HepG2 (cell line): ENCODE results near the gene CYSTM1. TPM values are rescaled to one million over a fixed set of nuclear protein-coding genes. Genes with fewer than 3 reads are reported as not detected.

Experiments used
- CBX1 ChIP-seq: IDR thresholded peaks from one replicate; pipeline ENCODE4 v1.6.1; 2016; ENCODE audit warnings: antibody characterized with exemption, low read depth
- CEBPB ChIP-seq: IDR thresholded peaks from 2 replicates; pipeline ENCODE4 v1.6.1; 2011; ENCODE audit warnings: low read depth, low read length, improper control_type of control experiment, borderline replicate concordance
- DMAP1 ChIP-seq: IDR thresholded peaks from 2 replicates; pipeline ENCODE4 v1.6.1; 2016
- ELF1 ChIP-seq: sonication (generic); formaldehyde crosslinking; IDR thresholded peaks from 2 replicates; pipeline ENCODE4 v1.4.0; 2020; ENCODE audit warnings: missing genetic modification reagents
- ERF ChIP-seq: IDR thresholded peaks from 2 replicates; pipeline ENCODE4 v1.6.1; 2018; ENCODE audit warnings: missing biosample characterization, missing genetic modification reagents
- FOXA1 ChIP-seq, 2 experiments: fragments of 450-650 bp in 1 of 2; sonication (generic) in 1 of 2; formaldehyde crosslinking in 1 of 2; IDR thresholded peaks; 2 replicates each; pipeline versions ENCODE4 v1.4.0 to v1.6.1; 2016 to 2020; ENCODE audit warnings: missing genetic modification reagents in 1 of 2
- GATAD2A ChIP-seq: IDR thresholded peaks from 2 replicates; pipeline ENCODE4 v1.6.1; 2016
- MATR3 ChIP-seq: sonication (generic); formaldehyde crosslinking; IDR thresholded peaks from 2 replicates; pipeline ENCODE4 v1.4.0; 2020; ENCODE audit warnings: missing genetic modification reagents
- ZBTB7B ChIP-seq: sonication (generic); formaldehyde crosslinking; IDR thresholded peaks from 2 replicates; pipeline ENCODE4 v1.4.0; 2020; ENCODE audit warnings: missing genetic modification reagents
- ZNF646 ChIP-seq: sonication (generic); formaldehyde crosslinking; IDR thresholded peaks from 2 replicates; pipeline ENCODE4 v1.9.0; 2021; ENCODE audit warnings: mild to moderate bottlenecking, missing genetic modification reagents
- ZSCAN30 ChIP-seq: sonication (generic); formaldehyde crosslinking; IDR thresholded peaks from 2 replicates; pipeline ENCODE4 v1.5.0; 2020; ENCODE audit warnings: mild to moderate bottlenecking, missing genetic modification reagents
- polyA plus RNA-seq, 8 experiments: library from polyadenylated mRNA; depleted of rRNA in 3 of 8; stranded (reverse) in 7 of 8; unstranded in 1 of 8; fragments of >200 nt; fragmentation: Illumina TruSeq in 4 of 8; extraction: Trizol in 4 of 8; gene quantifications; 2 replicates each; pipeline versions ENCODE4 v1.2.1 to v1.2.3, GENCODE V29; 2011 to 2016; ENCODE audit warnings: low read depth in 4 of 8, missing spikeins in 1 of 8, mixed read lengths in 1 of 8; ENCODE audit not compliant: insufficient read depth in 1 of 8
- total RNA-seq, 5 experiments: library from RNA; depleted of rRNA; stranded (reverse); fragments of >200 nt; fragmentation: Illumina TruSeq; extraction: Trizol; gene quantifications; 2 replicates each; pipeline ENCODE4 v1.2.3, GENCODE V29; 2016; ENCODE audit warnings: low read depth in 1 of 5
- TF ChIP-seq, protein P1 (sequence below): sonication (generic); formaldehyde crosslinking; IDR thresholded peaks from 2 replicates; pipeline ENCODE4 v1.8.1; 2022; ENCODE audit warnings: mild to moderate bottlenecking, missing genetic modification reagents
- TF ChIP-seq, protein P2 (sequence below): IDR thresholded peaks from 2 replicates; pipeline ENCODE4 v1.4.0; 2020; ENCODE audit warnings: mild to moderate bottlenecking, missing genetic modification reagents
- TF ChIP-seq, protein P3 (sequence below): IDR thresholded peaks from 2 replicates; pipeline ENCODE4 v1.6.1; 2016; ENCODE audit warnings: low read depth, control low read depth

CYSTM1 gene
- total and polyA plus RNA-seq, 2 of the 13 experiments (the other 11 are each of a cell fraction or from before 2014, with no cell fraction given) = 40.0 to 73.4 TPM

DNA sequence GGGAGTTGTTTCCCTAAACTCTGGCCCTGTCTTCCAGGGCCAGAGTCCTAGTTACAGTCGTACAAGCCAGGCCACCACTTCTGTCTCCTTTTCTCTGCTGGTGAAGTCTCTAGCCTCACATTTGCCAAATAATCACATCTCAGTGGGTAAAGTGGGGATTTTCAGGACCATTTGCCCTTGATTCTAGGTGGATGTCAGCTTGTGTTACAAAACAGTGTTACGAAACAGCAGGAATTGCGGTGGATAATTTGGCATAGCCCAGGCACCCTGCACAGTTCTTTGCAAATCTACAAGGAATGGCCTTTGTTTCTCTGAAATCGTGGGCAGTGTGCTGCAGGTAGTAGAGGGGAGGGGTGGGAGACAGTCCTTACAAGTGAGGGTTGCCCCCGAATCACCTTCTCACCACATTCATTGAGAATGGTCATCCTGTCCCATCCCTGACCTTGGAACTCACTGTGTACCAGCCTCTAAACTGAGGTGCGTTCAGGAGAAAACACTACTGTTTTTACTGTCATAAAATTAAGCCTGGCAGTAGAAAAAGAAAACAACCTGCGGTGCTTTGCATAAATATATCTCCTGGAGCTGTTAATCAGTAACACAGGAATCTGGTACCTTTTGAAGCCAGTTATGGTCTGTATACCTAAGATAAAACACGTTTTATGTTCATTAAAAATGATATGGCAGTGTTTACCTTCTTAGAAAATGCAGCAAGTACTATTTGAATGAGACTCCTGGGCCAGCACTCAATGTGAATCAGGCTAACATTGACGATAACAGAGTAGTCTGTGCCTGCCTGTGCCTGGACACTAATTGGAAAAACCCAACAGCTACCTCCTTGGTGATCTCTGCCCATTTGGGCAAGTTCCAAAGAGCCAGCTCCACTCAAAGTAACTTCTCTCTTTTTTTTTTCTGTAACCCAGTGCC is 44.3 kb downstream of the CYSTM1 start (continued):
- TF ChIP-seq, protein P1, sequence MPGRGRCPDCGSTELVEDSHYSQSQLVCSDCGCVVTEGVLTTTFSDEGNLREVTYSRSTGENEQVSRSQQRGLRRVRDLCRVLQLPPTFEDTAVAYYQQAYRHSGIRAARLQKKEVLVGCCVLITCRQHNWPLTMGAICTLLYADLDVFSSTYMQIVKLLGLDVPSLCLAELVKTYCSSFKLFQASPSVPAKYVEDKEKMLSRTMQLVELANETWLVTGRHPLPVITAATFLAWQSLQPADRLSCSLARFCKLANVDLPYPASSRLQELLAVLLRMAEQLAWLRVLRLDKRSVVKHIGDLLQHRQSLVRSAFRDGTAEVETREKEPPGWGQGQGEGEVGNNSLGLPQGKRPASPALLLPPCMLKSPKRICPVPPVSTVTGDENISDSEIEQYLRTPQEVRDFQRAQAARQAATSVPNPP (CRISPR knock-in tag) = no peak
- TF ChIP-seq ZNF646 (CRISPR knock-in tag) (no peak), GATAD2A (CRISPR knock-in tag) (peak; percentile 60; the same call in 1 of the 2 replicates), ZSCAN30 (CRISPR knock-in tag) (no peak), FOXA1 (IDR thresholded peaks at IDR 0.05) (no peak), FOXA1 (CRISPR knock-in tag; IDR thresholded peaks at IDR 0.05) (0 out of 2 replicates have a peak, but pooled peaks have one; percentile 28), CBX1 (no peak), ELF1 (0 out of 2 replicates have a peak, but pooled peaks have one; percentile 18), MATR3 (CRISPR knock-in tag) (no peak), ERF (CRISPR knock-in tag) (0 out of 2 replicates have a peak, but pooled peaks have one; percentile 53), ZBTB7B (peak; percentile 56; the same call in 1 of the 2 replicates), DMAP1 (CRISPR knock-in tag) (peak; percentile 26; the same call in 1 of the 2 replicates), CEBPB (peak; percentile 76)
- TF ChIP-seq, protein P2, sequence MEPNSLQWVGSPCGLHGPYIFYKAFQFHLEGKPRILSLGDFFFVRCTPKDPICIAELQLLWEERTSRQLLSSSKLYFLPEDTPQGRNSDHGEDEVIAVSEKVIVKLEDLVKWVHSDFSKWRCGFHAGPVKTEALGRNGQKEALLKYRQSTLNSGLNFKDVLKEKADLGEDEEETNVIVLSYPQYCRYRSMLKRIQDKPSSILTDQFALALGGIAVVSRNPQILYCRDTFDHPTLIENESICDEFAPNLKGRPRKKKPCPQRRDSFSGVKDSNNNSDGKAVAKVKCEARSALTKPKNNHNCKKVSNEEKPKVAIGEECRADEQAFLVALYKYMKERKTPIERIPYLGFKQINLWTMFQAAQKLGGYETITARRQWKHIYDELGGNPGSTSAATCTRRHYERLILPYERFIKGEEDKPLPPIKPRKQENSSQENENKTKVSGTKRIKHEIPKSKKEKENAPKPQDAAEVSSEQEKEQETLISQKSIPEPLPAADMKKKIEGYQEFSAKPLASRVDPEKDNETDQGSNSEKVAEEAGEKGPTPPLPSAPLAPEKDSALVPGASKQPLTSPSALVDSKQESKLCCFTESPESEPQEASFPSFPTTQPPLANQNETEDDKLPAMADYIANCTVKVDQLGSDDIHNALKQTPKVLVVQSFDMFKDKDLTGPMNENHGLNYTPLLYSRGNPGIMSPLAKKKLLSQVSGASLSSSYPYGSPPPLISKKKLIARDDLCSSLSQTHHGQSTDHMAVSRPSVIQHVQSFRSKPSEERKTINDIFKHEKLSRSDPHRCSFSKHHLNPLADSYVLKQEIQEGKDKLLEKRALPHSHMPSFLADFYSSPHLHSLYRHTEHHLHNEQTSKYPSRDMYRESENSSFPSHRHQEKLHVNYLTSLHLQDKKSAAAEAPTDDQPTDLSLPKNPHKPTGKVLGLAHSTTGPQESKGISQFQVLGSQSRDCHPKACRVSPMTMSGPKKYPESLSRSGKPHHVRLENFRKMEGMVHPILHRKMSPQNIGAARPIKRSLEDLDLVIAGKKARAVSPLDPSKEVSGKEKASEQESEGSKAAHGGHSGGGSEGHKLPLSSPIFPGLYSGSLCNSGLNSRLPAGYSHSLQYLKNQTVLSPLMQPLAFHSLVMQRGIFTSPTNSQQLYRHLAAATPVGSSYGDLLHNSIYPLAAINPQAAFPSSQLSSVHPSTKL = peak; percentile 65; the same call in 1 of the 2 replicates
- TF ChIP-seq, protein P3, sequence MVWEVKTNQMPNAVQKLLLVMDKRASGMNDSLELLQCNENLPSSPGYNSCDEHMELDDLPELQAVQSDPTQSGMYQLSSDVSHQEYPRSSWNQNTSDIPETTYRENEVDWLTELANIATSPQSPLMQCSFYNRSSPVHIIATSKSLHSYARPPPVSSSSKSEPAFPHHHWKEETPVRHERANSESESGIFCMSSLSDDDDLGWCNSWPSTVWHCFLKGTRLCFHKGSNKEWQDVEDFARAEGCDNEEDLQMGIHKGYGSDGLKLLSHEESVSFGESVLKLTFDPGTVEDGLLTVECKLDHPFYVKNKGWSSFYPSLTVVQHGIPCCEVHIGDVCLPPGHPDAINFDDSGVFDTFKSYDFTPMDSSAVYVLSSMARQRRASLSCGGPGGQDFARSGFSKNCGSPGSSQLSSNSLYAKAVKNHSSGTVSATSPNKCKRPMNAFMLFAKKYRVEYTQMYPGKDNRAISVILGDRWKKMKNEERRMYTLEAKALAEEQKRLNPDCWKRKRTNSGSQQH (CRISPR knock-in tag) = peak; percentile 71; the same call in 1 of the 2 replicates
